Ishikawa (cell line): ENCODE results near the gene SLC25A38.

Source experiments
- CEBPB ChIP-seq: IDR thresholded peaks from 2 replicates; pipeline ENCODE4 v1.6.1; 2012
- CREB1 ChIP-seq: IDR thresholded peaks from 2 replicates; pipeline ENCODE4 v1.6.1; 2012; ENCODE audit warnings: low read depth
- EGR1 ChIP-seq: IDR thresholded peaks from 2 replicates; pipeline ENCODE4 v1.6.1; 2012
- EP300 ChIP-seq: IDR thresholded peaks from 2 replicates; pipeline ENCODE4 v1.6.1; 2012; ENCODE audit warnings: borderline replicate concordance
- FOXM1 ChIP-seq: IDR thresholded peaks from 2 replicates; pipeline ENCODE4 v1.6.1; 2012; ENCODE audit warnings: low read depth, borderline replicate concordance
- NFIC ChIP-seq: IDR thresholded peaks from 2 replicates; pipeline ENCODE4 v1.6.1; 2012
- RAD21 ChIP-seq: IDR thresholded peaks from 2 replicates; pipeline ENCODE4 v1.6.1; 2012; ENCODE audit warnings: low read depth
- TAF1 ChIP-seq: IDR thresholded peaks from 2 replicates; pipeline ENCODE4 v1.6.1; 2012; ENCODE audit warnings: low read depth, mild to moderate bottlenecking
- TCF12 ChIP-seq: IDR thresholded peaks from 2 replicates; pipeline ENCODE4 v1.6.1; 2012; ENCODE audit warnings: low read depth
- TEAD4 ChIP-seq: IDR thresholded peaks from 2 replicates; pipeline ENCODE4 v1.6.1; 2012
- USF1 ChIP-seq: IDR thresholded peaks from 2 replicates; pipeline ENCODE4 v1.6.1; 2012
- YY1 ChIP-seq: IDR thresholded peaks from 2 replicates; pipeline ENCODE4 v1.6.1; 2012; ENCODE audit warnings: low read depth
- ZBTB7A ChIP-seq: IDR thresholded peaks from 2 replicates; pipeline ENCODE4 v1.6.1; 2012; ENCODE audit warnings: low read depth
- TF ChIP-seq, protein P1 (sequence below): IDR thresholded peaks from 2 replicates; pipeline ENCODE4 v1.6.1; 2012; ENCODE audit warnings: low read depth, mild to moderate bottlenecking
- TF ChIP-seq, protein P2 (sequence below): IDR thresholded peaks from 2 replicates; pipeline ENCODE4 v1.6.1; 2012

Gene SLC25A38

GRCh38 chr3:39388741-39389248 is 5.6 kb downstream of the SLC25A38 start:
- TF ChIP-seq FOXM1 (no peak), USF1 (no peak), TAF1 (no peak), YY1 (no peak), EP300 (no peak)

- TF ChIP-seq EP300 (no peak), ZBTB7A (no peak), FOXM1 (no peak), TAF1 (no peak), NFIC (no peak), RAD21 (no peak), YY1 (no peak), USF1 (no peak), TEAD4 (no peak), CEBPB (no peak), EGR1 (no peak), CREB1 (no peak)
Measured at GRCh38 chr3:39390181-39390580, 7.0 kb downstream of the SLC25A38 start.

- no peak for TF ChIP-seq EGR1
- no peak for TF ChIP-seq YY1
- no peak for TF ChIP-seq EP300
- no peak for TF ChIP-seq CREB1
- no peak for TF ChIP-seq ZBTB7A
- TF ChIP-seq RAD21: no peak
- TF ChIP-seq USF1: no peak
- TF ChIP-seq TEAD4: no peak
- TF ChIP-seq, protein P1, sequence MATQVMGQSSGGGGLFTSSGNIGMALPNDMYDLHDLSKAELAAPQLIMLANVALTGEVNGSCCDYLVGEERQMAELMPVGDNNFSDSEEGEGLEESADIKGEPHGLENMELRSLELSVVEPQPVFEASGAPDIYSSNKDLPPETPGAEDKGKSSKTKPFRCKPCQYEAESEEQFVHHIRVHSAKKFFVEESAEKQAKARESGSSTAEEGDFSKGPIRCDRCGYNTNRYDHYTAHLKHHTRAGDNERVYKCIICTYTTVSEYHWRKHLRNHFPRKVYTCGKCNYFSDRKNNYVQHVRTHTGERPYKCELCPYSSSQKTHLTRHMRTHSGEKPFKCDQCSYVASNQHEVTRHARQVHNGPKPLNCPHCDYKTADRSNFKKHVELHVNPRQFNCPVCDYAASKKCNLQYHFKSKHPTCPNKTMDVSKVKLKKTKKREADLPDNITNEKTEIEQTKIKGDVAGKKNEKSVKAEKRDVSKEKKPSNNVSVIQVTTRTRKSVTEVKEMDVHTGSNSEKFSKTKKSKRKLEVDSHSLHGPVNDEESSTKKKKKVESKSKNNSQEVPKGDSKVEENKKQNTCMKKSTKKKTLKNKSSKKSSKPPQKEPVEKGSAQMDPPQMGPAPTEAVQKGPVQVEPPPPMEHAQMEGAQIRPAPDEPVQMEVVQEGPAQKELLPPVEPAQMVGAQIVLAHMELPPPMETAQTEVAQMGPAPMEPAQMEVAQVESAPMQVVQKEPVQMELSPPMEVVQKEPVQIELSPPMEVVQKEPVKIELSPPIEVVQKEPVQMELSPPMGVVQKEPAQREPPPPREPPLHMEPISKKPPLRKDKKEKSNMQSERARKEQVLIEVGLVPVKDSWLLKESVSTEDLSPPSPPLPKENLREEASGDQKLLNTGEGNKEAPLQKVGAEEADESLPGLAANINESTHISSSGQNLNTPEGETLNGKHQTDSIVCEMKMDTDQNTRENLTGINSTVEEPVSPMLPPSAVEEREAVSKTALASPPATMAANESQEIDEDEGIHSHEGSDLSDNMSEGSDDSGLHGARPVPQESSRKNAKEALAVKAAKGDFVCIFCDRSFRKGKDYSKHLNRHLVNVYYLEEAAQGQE: no peak
- TF ChIP-seq TAF1: no peak
Measured at GRCh38 chr3:39396690-39397089, 13.5 kb downstream of the SLC25A38 start.

GRCh38 chr3:39398700-39399099 is 15.5 kb downstream of the SLC25A38 start:
- TF ChIP-seq EP300 (no peak), TEAD4 (no peak), CEBPB (no peak), TCF12 (no peak), EGR1 (no peak), NFIC (no peak), ZBTB7A (no peak), TAF1 (no peak), USF1 (no peak), YY1 (no peak)
- TF ChIP-seq, protein P2, sequence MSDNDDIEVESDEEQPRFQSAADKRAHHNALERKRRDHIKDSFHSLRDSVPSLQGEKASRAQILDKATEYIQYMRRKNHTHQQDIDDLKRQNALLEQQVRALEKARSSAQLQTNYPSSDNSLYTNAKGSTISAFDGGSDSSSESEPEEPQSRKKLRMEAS: no peak
- TF ChIP-seq, protein P1: no peak

DNA sequence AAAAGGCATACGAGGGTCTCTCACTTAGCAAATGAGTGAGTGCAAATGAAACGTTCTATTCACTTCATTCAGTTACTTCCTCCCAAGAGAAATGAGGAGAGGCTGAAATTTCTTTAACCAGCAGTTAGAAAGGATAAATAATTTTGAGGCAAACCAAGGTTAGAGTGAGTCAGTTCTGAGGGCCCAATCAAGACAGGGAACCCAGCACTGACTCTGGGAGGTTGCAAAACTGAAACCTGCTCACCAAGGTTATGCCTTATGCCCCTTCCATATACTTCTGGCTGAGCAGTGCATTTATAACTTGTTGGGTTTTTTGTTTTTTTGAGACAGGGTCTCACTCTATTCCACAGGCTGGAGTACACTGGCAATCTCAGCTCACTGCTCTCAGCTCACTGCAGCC is 18.8 kb downstream of the SLC25A38 start:
- no peak for TF ChIP-seq NFIC
- no peak for TF ChIP-seq CREB1
- no peak for TF ChIP-seq TEAD4
- no peak for TF ChIP-seq TAF1
- no peak for TF ChIP-seq USF1
- TF ChIP-seq YY1: no peak
- TF ChIP-seq, protein P2: no peak
- no peak for TF ChIP-seq FOXM1
- no peak for TF ChIP-seq RAD21
- no peak for TF ChIP-seq CEBPB
- TF ChIP-seq, protein P1: no peak
- TF ChIP-seq EGR1: no peak
- no peak for TF ChIP-seq TCF12
- no peak for TF ChIP-seq EP300
- TF ChIP-seq ZBTB7A: no peak
